ENCODE results near the gene RBFOX2.

GRCh38 chr22:35991168-35991567, 37.5 kb downstream of the RBFOX2 start:
- TF ChIP-seq EP300 (IDR thresholded peaks at IDR 0.05), result no peak
- no peak for TF ChIP-seq CTCF (IDR thresholded peaks at IDR 0.05)

Data from tibial nerve (tissue), 4 donors.